ENCODE results near the gene REL.

The REL gene

GRCh38 chr2:60839126-60839813 is 42.1 kb upstream of the REL start:
- Histone ChIP-seq H3K27ac (ENCODE audit: extremely low read depth, low read depth, low read length) (no peak overlapping the region), H3K9me3 (ENCODE audit: control insufficient read depth, insufficient read depth, low read depth, low read length) (no peaks in the 10 kb centered on the region), H3K4me3 (ENCODE audit: low read depth, low read length) (no peak overlapping the region), H3K36me3 (ENCODE audit: control insufficient read depth in 2 of 2, insufficient read depth in 1 of 2, low read length in 2 of 2) (no peaks in the 10 kb centered on the region), H3K4me1 (ENCODE audit: control insufficient read depth, insufficient read depth, low read length) (no peaks in the 10 kb centered on the region)
- ChIA-PET POLR2A (no interaction called here), CTCF (interaction anchor here (0.6 kb wide), 1 partner anchor 90 kb away, joined by 3 read pairs; no protein-coding TSS in a partner anchor)
- TF ChIP-seq ZNF747 (tag by site-specific recombination; IDR thresholded peaks at IDR 0.05): no peak
- TF ChIP-seq ZNF223 (tag by site-specific recombination; IDR thresholded peaks at IDR 0.05): no peak
- TF ChIP-seq ZBTB17 (tag by site-specific recombination; IDR thresholded peaks at IDR 0.05): no peak
- TF ChIP-seq ZNF146 (tag by site-specific recombination; IDR thresholded peaks at IDR 0.05): no peak
- no peak for TF ChIP-seq ZNF19 (tag by site-specific recombination; IDR thresholded peaks at IDR 0.05; ENCODE audit: low read depth)
- no peak for TF ChIP-seq HOXC10 (CRISPR knock-in tag; IDR thresholded peaks at IDR 0.05)
- TF ChIP-seq ZNF311 (tag by site-specific recombination; IDR thresholded peaks at IDR 0.05; ENCODE audit: borderline replicate concordance): no peak
- TF ChIP-seq SP7 (tag by site-specific recombination; IDR thresholded peaks at IDR 0.05): no peak
- no peak for TF ChIP-seq ZNF24 (tag by site-specific recombination; IDR thresholded peaks at IDR 0.05)
- TF ChIP-seq ZNF610 (tag by site-specific recombination; IDR thresholded peaks at IDR 0.05; ENCODE audit: borderline replicate concordance): no peak

GRCh38 chr2:60840880-60841279 is 40.5 kb upstream of the REL start:
- Histone ChIP-seq H3K27ac (ENCODE audit: extremely low read depth, low read depth, low read length) (no peak overlapping the region), H3K4me3 (ENCODE audit: low read depth, low read length) (no peak overlapping the region), H3K9me3 (ENCODE audit: control insufficient read depth, insufficient read depth, low read depth, low read length) (no peaks in the 10 kb centered on the region), H3K36me3 (ENCODE audit: control insufficient read depth in 2 of 2, insufficient read depth in 1 of 2, low read length in 2 of 2) (no peaks in the 10 kb centered on the region), H3K4me1 (ENCODE audit: control insufficient read depth, insufficient read depth, low read length) (no peaks in the 10 kb centered on the region)
- ChIA-PET CTCF (no interaction called here), POLR2A (no interaction called here)
- TF ChIP-seq ZNF140 (tag by site-specific recombination; IDR thresholded peaks at IDR 0.05): no peak
- TF ChIP-seq ZNF175 (tag by site-specific recombination; IDR thresholded peaks at IDR 0.05): no peak
- no peak for TF ChIP-seq SCRT1 (tag by site-specific recombination; IDR thresholded peaks at IDR 0.05; ENCODE audit: borderline replicate concordance)

- CTCF ChIA-PET: no interaction called here
Measured at GRCh38 chr2:60843006-60843405, 38.4 kb upstream of the REL start.

More at GRCh38 chr2:60843006-60843405, 38.4 kb upstream of the REL start:
- Histone ChIP-seq H3K36me3 (ENCODE audit: control insufficient read depth in 2 of 2, insufficient read depth in 1 of 2, low read length in 2 of 2) (no peaks in the 10 kb centered on the region), H3K9me3 (ENCODE audit: control insufficient read depth, insufficient read depth, low read depth, low read length) (no peaks in the 10 kb centered on the region), H3K4me3 (ENCODE audit: low read depth, low read length) (no peak overlapping the region), H3K27ac (ENCODE audit: extremely low read depth, low read depth, low read length) (no peak overlapping the region), H3K4me1 (ENCODE audit: control insufficient read depth, insufficient read depth, low read length) (no peaks in the 10 kb centered on the region)
- POLR2A ChIA-PET: no interaction called here
- TF ChIP-seq ZNF488 (tag by site-specific recombination; IDR thresholded peaks at IDR 0.05): no peak
- TF ChIP-seq ZNF785 (tag by site-specific recombination; IDR thresholded peaks at IDR 0.05): no peak
- no peak for TF ChIP-seq ZNF747 (tag by site-specific recombination; IDR thresholded peaks at IDR 0.05)
- TF ChIP-seq ZNF26 (tag by site-specific recombination; IDR thresholded peaks at IDR 0.05): no peak
- no peak for TF ChIP-seq OVOL3 (tag by site-specific recombination; IDR thresholded peaks at IDR 0.05)
- no peak for TF ChIP-seq ZFP3 (tag by site-specific recombination; IDR thresholded peaks at IDR 0.05; ENCODE audit: low read depth)
- TF ChIP-seq KLF7 (tag by site-specific recombination; IDR thresholded peaks at IDR 0.05; ENCODE audit: borderline replicate concordance): no peak
- TF ChIP-seq ZNF292 (tag by site-specific recombination; IDR thresholded peaks at IDR 0.05; ENCODE audit: borderline replicate concordance, low read depth): no peak
- no peak for TF ChIP-seq KLF1 (tag by site-specific recombination; IDR thresholded peaks at IDR 0.05)
- TF ChIP-seq ELK4 (IDR thresholded peaks at IDR 0.05; ENCODE audit: borderline replicate concordance, low read depth, low read length): no peak

Measured in HEK293 (cell line).